NCI-H774 (cell line): ENCODE results near the gene TXNL4B.
"Not testable (repeated sequence)": the region's sequence is repeated elsewhere in the genome, so short reads cannot be mapped to it uniquely, and the experiment has no call there.

ENCODE experiments used
- DNase-seq: peaks from one replicate; lab custom pipeline; 2025; lab: John Stamatoyannopoulos, UW

The TXNL4B gene

GRCh38 chr16:72112452-72112792 lies 19.0 kb upstream of the TXNL4B start:
- DNase-seq: no peak

- no peak for DNase-seq
Observed at GRCh38 chr16:72111657-72112451, 18.4 kb upstream of the TXNL4B start.

- DNase-seq: no peak
Observed at GRCh38 chr16:72110662-72111615, 17.5 kb upstream of the TXNL4B start.

- no peak for DNase-seq
Observed at GRCh38 chr16:72109966-72110530, 16.6 kb upstream of the TXNL4B start.

- DNase-seq: no peak
Observed at GRCh38 chr16:72109300-72109699, 15.9 kb upstream of the TXNL4B start.

- DNase-seq: no peak
Observed at GRCh38 chr16:72108353-72109102, 15.1 kb upstream of the TXNL4B start.

GRCh38 chr16:72107371-72107770 lies 14.0 kb upstream of the TXNL4B start:
- DNase-seq: no peak

- no peak for DNase-seq
Observed at GRCh38 chr16:72105978-72106377, 12.6 kb upstream of the TXNL4B start.

- no peak for DNase-seq
Observed at GRCh38 chr16:72104905-72105304, 11.5 kb upstream of the TXNL4B start.

- DNase-seq: no peak
Observed at GRCh38 chr16:72101195-72101594, 7.8 kb upstream of the TXNL4B start.

GRCh38 chr16:72099377-72099818 lies 6.0 kb upstream of the TXNL4B start:
- DNase-seq: no peak

- DNase-seq: no peak
Observed at GRCh38 chr16:72098936-72099335, 5.5 kb upstream of the TXNL4B start.

GRCh38 chr16:72094266-72094610 lies 818 bp upstream of the TXNL4B start:
- DNase-seq: no peak

- DNase-seq: no peak
Observed at GRCh38 chr16:72092832-72093447, 480 bp downstream of the TXNL4B start.

GRCh38 chr16:72091217-72091616 lies 2.2 kb downstream of the TXNL4B start:
- no peak for DNase-seq

- DNase-seq: no peak
Observed at GRCh38 chr16:72085002-72085401, 8.4 kb downstream of the TXNL4B start.

- DNase-seq: no peak
Observed at GRCh38 chr16:72084445-72084844, 9.0 kb downstream of the TXNL4B start.

GRCh38 chr16:72083778-72084404 lies 9.5 kb downstream of the TXNL4B start:
- DNase-seq: no peak

- not testable (repeated sequence) for DNase-seq
Observed at GRCh38 chr16:72076991-72077706, 16.3 kb downstream of the TXNL4B start.

- not testable (repeated sequence) for DNase-seq
Observed at GRCh38 chr16:72075067-72075466, 18.4 kb downstream of the TXNL4B start.
